ENCODE measurements around the gene OR52W1. TPM values are rescaled to one million over a fixed set of nuclear protein-coding genes. Genes with fewer than 3 reads are reported as not detected.
A peak's percentile ranks its signal among the peaks of the same experiment; 100 is the strongest.

OR52W1 gene
- total RNA-seq, 1 donor from 2014 or later: not detected

DNA sequence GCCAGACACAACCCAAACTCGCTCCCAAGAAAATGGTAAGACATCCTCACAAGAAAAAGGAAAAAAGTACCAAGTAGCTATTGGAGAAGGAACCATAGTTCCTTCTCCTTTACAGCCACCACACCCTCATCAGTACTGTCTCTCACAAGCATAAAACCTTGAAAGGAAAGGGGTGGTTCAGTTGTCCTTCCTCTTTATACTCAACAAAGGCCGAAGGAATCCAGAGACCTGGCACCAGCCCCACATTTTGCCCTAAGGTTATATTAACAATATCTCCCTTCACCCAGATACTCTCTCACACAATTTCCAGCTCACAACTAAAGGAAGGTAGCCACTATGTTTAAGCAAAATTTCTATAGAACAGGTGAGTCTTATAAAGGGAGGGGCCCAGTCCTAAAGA is 26.9 kb downstream of the OR52W1 start:
- Mint-ChIP-seq H3K4me1 (ENCODE audit: low read depth) (peaks cover 24% of the 10 kb centered on the region), H3K27me3 (ENCODE audit: insufficient read depth) (no peaks in the 10 kb centered on the region), H3K4me3 (no peak overlapping the region), H3K9me3 (no peaks in the 10 kb centered on the region), H3K27ac (no peak overlapping the region), H3K36me3 (ENCODE audit: low read depth) (peaks cover 31% of the 10 kb centered on the region)
- no peak for DNase-seq (ENCODE audit: low spot score)
- intact Hi-C loops (cut with micrococcal nuclease): no loop called here

DNA sequence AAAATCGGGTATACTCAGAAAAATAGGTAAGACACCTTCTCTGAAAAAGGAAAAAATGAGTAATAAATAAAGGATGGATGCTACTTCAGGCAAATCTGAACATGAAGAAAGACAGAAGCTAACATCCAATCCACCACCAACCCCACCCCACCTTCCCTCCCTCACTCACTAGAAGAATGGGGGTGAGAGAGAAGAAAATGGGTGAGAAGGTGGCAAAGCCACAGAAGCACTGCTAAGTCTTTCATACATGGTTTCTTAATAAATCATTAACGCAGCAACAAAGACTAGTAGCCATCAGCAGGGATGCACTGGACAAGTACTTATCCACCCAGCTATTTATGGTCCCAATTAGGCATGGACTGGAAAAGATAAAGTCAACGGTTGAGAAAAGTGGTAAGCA is 29.5 kb downstream of the OR52W1 start:
- Mint-ChIP-seq H3K4me1 (ENCODE audit: low read depth) (peaks cover 34% of the 10 kb centered on the region), H3K4me3 (no peak overlapping the region), H3K9me3 (no peaks in the 10 kb centered on the region), H3K27ac (no peak overlapping the region), H3K27me3 (ENCODE audit: insufficient read depth) (peaks cover 1% of the 10 kb centered on the region), H3K36me3 (ENCODE audit: low read depth) (peaks cover 22% of the 10 kb centered on the region)
- no peak for DNase-seq (ENCODE audit: low spot score)
- intact Hi-C loops (cut with micrococcal nuclease): no loop called here

DNA sequence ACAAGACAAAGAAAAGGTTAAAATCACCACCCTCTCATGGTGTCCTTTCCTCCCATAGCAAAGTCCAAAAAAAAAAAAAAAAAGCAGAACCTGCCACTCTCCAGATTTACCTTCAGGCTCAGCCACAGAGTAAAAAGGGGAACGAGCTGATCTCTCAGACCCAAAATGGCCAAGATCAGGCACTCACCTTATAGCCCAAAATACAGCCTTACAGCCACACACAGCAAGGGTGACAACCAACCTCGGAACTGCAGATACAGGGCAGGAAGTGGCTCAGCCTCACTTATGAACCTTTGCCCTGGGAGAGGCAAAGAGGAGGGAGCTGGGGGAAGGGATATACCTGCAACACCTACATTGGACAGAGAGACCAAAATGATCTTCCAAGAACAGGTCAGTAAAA is 30.9 kb downstream of the OR52W1 start:
- peak; percentile 19 for DNase-seq (ENCODE audit: low spot score)
- Mint-ChIP-seq H3K36me3 (ENCODE audit: low read depth) (peaks cover 19% of the 10 kb centered on the region), H3K27ac (no peak overlapping the region), H3K4me1 (ENCODE audit: low read depth) (peaks cover 43% of the 10 kb centered on the region), H3K4me3 (peak overlapping the region; percentile 3), H3K27me3 (ENCODE audit: insufficient read depth) (peaks cover 1% of the 10 kb centered on the region), H3K9me3 (no peaks in the 10 kb centered on the region)
- intact Hi-C loops (cut with micrococcal nuclease): loop anchor here (5.0 to 10.0 kb wide), 3 partner anchors 1282 to 1835 kb away; partner anchors contain the start of genes EIF3F, PPFIBP2 and TRIM21

DNA sequence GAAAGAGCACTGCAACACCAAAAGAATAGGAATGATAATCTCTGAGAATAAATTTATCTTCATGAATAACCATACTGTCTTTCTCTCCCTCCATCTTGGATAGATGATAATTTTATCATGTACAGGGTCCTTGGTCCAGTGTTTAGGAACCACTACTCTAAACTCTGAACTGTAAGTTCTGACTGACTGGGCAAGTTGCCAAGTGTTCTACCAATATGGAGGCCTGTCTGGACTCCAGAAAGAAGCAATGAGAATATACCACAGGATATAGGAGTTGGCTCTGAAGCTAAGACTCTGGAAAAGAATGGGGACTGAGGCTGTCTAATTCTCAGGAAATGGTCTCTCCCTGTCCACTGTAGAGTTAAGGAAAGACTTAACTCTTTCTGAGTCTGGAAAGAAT is 33.9 kb downstream of the OR52W1 start:
- DNase-seq (ENCODE audit: low spot score): no peak
- Mint-ChIP-seq H3K27ac (no peak overlapping the region), H3K9me3 (no peaks in the 10 kb centered on the region), H3K36me3 (ENCODE audit: low read depth) (peaks cover 11% of the 10 kb centered on the region), H3K4me1 (ENCODE audit: low read depth) (peaks cover 41% of the 10 kb centered on the region), H3K4me3 (peak overlapping the region; percentile 35), H3K27me3 (ENCODE audit: insufficient read depth) (peaks cover 3% of the 10 kb centered on the region)
- intact Hi-C loops (cut with micrococcal nuclease): loop anchor here (5.0 to 10.0 kb wide), 3 partner anchors 1279 to 1838 kb away; partner anchors contain the start of genes EIF3F, PPFIBP2 and TRIM21

DNA sequence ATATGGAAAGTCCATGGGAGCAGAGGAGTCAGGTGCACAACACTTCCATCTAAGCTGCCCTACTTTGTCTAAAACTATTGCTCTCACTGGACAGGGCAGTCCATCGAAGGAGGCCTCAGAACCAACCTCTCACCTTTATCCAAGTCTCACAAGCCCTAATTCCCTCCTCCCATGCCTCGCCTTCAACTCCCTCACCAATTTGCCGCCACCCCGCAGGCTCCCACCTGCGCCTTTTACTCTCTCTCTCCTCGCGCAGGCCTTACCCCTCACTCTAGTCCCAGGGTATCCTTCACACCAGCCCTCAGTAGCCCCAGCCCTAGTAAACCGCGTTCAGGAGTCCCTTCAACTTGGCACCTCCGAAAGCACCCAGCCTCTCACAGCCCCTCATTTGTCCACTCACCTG is 35.0 kb downstream of the OR52W1 start:
- no peak for DNase-seq (ENCODE audit: low spot score)
- peak overlapping the region; percentile 96 for H3K27ac Mint-ChIP-seq
- peaks cover 41% of the 10 kb centered on the region for H3K4me1 Mint-ChIP-seq (ENCODE audit: low read depth)
- H3K4me3 Mint-ChIP-seq: peak overlapping the region; percentile 99
- peaks cover 3% of the 10 kb centered on the region for H3K27me3 Mint-ChIP-seq (ENCODE audit: insufficient read depth)
- intact Hi-C loops (cut with micrococcal nuclease): loop anchor here (1.0 to 10.0 kb wide), 12 partner anchors 25 to 1839 kb away; partner anchors contain the start of genes ARFIP2, CCKBR, EIF3F and MRPL17
- no peaks in the 10 kb centered on the region for H3K9me3 Mint-ChIP-seq
- H3K36me3 Mint-ChIP-seq (ENCODE audit: low read depth): peaks cover 10% of the 10 kb centered on the region

DNA sequence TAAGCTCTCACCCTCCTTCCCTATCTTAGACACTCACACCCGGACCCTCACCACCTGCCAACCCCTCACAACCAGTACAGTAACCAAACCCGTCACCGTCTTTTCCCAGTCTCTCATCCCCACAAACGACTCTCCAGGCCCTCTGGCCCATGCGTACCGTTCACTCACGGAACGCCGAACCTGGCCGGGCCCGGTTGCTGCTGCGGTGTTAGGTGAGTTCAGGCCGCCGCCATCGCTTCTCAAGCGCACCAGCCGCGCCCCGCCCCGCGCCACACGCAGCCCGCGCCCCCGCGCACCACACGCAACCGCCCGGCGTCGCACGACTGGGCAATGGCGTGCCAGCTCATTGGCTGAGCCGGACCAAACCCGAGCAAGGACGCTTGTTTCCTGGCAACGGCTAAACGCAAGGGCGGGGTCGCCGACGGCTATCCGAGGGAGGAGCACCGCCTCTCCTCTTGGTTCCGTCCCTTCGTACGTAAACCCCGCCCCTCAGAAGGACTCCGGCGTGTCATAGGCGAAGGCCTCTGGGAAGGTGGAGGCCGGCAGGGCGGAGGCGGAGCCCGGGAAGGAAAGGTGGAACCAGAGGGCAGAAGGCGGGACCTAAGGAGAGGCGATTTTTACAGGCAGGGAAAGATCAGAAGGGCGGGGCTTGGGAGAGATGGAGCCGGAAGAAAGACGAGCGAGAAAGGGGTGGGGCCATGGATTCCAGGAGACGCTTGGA is 35.5 kb downstream of the OR52W1 start, which contains the start of gene FHIP1B:
TSS of gene FHIP1B (minus strand) at position 250 of the 721 bp plus-strand sequence. CDS start 10,120 bp downstream, outside the sequence.
- intact Hi-C loops (cut with micrococcal nuclease): loop anchor here (1.0 to 10.0 kb wide), 13 partner anchors 24 to 1840 kb away; partner anchors contain the start of genes ARFIP2, CCKBR, EIF3F and MRPL17
- Mint-ChIP-seq H3K27ac (peak within 1 kb of the TSS; percentile 96), H3K36me3 (ENCODE audit: low read depth) (peaks cover 7% of the 10 kb centered on the region), H3K4me1 (ENCODE audit: low read depth) (peaks cover 38% of the 10 kb centered on the region), H3K9me3 (no peaks in the 10 kb centered on the region), H3K4me3 (peak within 1 kb of the TSS; percentile 99), H3K27me3 (ENCODE audit: insufficient read depth) (peaks cover 3% of the 10 kb centered on the region)
- DNase-seq (ENCODE audit: low spot score): peak; percentile 100

DNA sequence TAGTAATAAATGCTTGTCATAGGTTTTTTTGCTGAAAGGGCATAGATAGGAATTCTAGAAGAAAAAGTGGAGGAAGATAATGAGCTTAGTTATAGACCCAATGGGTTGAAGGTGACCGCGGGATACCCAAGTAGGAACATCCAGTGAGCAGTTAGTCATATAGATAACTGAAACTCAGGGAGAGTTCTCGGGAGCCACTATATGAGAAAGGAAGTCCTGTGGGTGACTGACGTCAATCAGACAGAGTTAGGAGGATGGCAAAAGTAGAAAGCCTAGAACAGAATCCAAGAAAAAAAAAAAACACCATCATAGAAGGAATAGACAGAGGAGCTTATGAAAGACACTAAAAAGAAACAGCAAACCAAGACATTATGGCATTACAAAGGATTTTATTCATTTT is 38.2 kb downstream of the OR52W1 start:
- Mint-ChIP-seq H3K27ac (no peak overlapping the region), H3K4me1 (ENCODE audit: low read depth) (peaks cover 21% of the 10 kb centered on the region), H3K9me3 (no peaks in the 10 kb centered on the region), H3K4me3 (no peak overlapping the region), H3K36me3 (ENCODE audit: low read depth) (peaks cover 1% of the 10 kb centered on the region), H3K27me3 (ENCODE audit: insufficient read depth) (peaks cover 2% of the 10 kb centered on the region)
- DNase-seq (ENCODE audit: low spot score): no peak
- intact Hi-C loops (cut with micrococcal nuclease): loop anchor here (5.0 to 10.0 kb wide), 2 partner anchors 115 to 1842 kb away; partner anchors contain the start of gene TRIM21

DNA sequence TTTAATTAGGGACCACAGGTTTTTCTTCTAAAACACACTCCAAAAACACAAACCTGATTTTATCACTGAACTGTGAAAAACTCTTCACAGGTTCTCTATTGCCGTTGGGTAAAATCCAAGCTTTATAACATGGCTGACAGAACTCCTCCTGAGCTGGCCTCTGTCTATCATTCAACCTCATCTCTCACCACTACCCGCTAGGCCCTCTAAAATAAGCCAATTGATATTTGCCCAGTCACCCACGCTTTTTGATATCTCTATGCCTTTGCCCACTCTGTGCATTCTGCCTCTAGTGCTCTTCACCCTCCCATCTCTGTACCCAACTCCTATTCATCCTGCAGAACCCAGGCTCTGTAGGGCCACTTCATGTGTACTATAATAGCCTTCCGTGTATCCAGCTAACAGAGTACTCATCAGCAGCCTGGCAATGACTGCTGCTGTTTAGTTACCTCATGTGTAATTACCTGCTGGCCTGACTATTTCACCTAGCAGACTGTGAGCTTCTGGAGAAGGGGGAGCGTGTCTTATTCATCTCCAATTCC is 38.8 kb downstream of the OR52W1 start:
- intact Hi-C loops (cut with micrococcal nuclease): loop anchor here (5.0 to 10.0 kb wide), 2 partner anchors 114 to 1843 kb away; partner anchors contain the start of gene TRIM21
- no peak overlapping the region for H3K4me3 Mint-ChIP-seq
- H3K27ac Mint-ChIP-seq: no peak overlapping the region
- no peaks in the 10 kb centered on the region for H3K9me3 Mint-ChIP-seq
- H3K4me1 Mint-ChIP-seq (ENCODE audit: low read depth): peaks cover 20% of the 10 kb centered on the region
- H3K36me3 Mint-ChIP-seq (ENCODE audit: low read depth): peaks cover 1% of the 10 kb centered on the region
- peaks cover 4% of the 10 kb centered on the region for H3K27me3 Mint-ChIP-seq (ENCODE audit: insufficient read depth)
- no peak for DNase-seq (ENCODE audit: low spot score)

DNA sequence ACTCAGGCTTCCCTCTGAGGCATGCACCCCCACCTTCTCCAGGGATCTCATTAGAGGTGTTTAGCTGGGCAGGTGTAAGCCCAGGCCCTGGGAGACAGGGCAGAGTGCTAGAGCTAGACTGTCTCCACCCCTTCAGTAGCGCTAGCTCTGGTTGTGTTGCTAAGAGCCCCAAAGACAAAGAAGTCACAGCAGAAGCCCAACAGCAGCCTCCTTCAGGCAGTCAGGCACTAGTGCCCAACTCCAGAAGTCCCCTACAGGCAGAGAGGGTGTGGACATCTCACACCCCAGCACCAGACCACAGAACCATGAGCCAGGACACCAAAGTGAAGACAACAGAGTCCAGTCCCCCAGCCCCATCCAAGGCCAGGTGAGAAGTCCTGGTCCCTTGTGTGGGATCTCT is 39.9 kb downstream of the OR52W1 start, which contains the start of gene CNGA4:
TSS of gene CNGA4 (plus strand) at position 188 of the 400 bp plus-strand sequence. CDS start at position 306, 118 bp downstream.
- Mint-ChIP-seq H3K9me3 (no peaks in the 10 kb centered on the region), H3K4me1 (ENCODE audit: low read depth) (peaks cover 13% of the 10 kb centered on the region), H3K36me3 (ENCODE audit: low read depth) (peaks cover 1% of the 10 kb centered on the region), H3K4me3 (no peak within 1 kb of the TSS), H3K27ac (no peak within 1 kb of the TSS), H3K27me3 (ENCODE audit: insufficient read depth) (peaks cover 9% of the 10 kb centered on the region)
- DNase-seq (ENCODE audit: low spot score): no peak
- intact Hi-C loops (cut with micrococcal nuclease): loop anchor here (5.0 to 10.0 kb wide), 2 partner anchors 113 to 1844 kb away; partner anchors contain the start of gene TRIM21

DNA sequence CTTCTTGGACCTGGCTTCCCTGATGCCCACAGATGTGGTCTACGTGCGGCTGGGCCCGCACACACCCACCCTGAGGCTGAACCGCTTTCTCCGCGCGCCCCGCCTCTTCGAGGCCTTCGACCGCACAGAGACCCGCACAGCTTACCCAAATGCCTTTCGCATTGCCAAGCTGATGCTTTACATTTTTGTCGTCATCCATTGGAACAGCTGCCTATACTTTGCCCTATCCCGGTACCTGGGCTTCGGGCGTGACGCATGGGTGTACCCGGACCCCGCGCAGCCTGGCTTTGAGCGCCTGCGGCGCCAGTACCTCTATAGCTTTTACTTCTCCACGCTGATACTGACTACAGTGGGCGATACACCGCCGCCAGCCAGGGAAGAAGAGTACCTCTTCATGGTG is 41.1 kb downstream of the OR52W1 start:
- H3K9me3 Mint-ChIP-seq: no peaks in the 10 kb centered on the region
- no peak for DNase-seq (ENCODE audit: low spot score)
- H3K4me1 Mint-ChIP-seq (ENCODE audit: low read depth): peaks cover 4% of the 10 kb centered on the region
- H3K4me3 Mint-ChIP-seq: no peak overlapping the region
- H3K36me3 Mint-ChIP-seq (ENCODE audit: low read depth): no peaks in the 10 kb centered on the region
- peaks cover 13% of the 10 kb centered on the region for H3K27me3 Mint-ChIP-seq (ENCODE audit: insufficient read depth)
- intact Hi-C loops (cut with micrococcal nuclease): no loop called here
- no peak overlapping the region for H3K27ac Mint-ChIP-seq

DNA sequence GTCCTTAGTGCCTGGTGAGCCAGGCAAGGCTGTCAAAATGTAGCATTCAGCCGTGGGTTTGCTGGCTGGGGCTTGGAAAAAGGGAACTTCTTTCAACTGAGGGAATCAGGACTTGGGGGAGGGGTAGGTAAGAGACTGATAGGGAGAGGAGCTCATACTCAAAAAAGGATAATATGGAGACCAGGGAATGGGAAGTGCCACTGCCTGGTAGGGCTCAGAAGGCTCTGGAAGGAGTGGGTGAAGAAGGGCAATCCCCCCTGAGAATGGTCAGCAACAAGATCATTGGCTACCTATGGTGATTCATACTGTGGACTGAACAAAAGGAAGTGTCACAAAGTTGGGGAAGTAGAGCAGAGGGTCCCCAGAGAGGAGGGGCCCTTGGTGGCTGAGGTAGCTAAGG is 41.8 kb downstream of the OR52W1 start:
- intact Hi-C loops (cut with micrococcal nuclease): no loop called here
- Mint-ChIP-seq H3K9me3 (no peaks in the 10 kb centered on the region), H3K4me1 (ENCODE audit: low read depth) (no peaks in the 10 kb centered on the region), H3K27me3 (ENCODE audit: insufficient read depth) (peaks cover 13% of the 10 kb centered on the region), H3K27ac (no peak overlapping the region), H3K36me3 (ENCODE audit: low read depth) (no peaks in the 10 kb centered on the region), H3K4me3 (no peak overlapping the region)
- no peak for DNase-seq (ENCODE audit: low spot score)

DNA sequence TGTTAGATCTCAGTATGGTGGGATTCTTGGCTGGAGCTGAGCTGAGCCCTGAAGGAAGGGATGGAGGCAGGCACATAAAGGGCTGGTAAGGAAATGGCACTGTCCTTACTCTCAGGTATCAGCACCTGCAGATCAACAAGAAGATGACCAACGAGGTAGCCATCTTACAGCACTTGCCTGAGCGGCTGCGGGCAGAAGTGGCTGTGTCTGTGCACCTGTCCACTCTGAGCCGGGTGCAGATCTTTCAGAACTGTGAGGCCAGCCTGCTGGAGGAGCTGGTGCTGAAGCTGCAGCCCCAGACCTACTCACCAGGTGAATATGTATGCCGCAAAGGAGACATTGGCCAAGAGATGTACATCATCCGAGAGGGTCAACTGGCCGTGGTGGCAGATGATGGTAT is 42.3 kb downstream of the OR52W1 start:
- Mint-ChIP-seq H3K4me3 (no peak overlapping the region), H3K36me3 (ENCODE audit: low read depth) (no peaks in the 10 kb centered on the region), H3K4me1 (ENCODE audit: low read depth) (no peaks in the 10 kb centered on the region), H3K27me3 (ENCODE audit: insufficient read depth) (peaks cover 13% of the 10 kb centered on the region), H3K27ac (no peak overlapping the region), H3K9me3 (no peaks in the 10 kb centered on the region)
- DNase-seq (ENCODE audit: low spot score): no peak
- intact Hi-C loops (cut with micrococcal nuclease): no loop called here

DNA sequence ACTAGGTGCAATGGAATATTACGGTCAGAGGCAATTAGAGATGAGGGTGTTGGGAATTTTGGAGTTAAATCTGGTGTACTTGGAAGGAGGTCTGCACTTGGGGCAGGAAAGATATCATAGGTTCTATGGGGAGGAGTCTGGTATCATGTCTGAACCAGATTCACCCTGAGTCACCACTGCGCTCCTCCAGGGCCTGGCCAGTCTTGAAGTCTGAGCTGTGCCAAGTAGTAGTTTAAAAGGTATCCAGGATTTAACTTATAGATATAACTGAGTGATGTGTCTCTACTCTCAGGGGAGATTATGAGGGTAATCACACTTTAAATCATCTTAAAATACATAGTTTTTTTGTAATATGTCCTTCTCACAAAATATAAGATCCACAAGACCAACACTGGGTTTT is 46.5 kb downstream of the OR52W1 start:
- DNase-seq (ENCODE audit: low spot score): no peak
- Mint-ChIP-seq H3K4me1 (ENCODE audit: low read depth) (no peaks in the 10 kb centered on the region), H3K27me3 (ENCODE audit: insufficient read depth) (peaks cover 23% of the 10 kb centered on the region), H3K27ac (no peak overlapping the region), H3K36me3 (ENCODE audit: low read depth) (no peaks in the 10 kb centered on the region), H3K9me3 (no peaks in the 10 kb centered on the region), H3K4me3 (no peak overlapping the region)
- intact Hi-C loops (cut with micrococcal nuclease): no loop called here

Measured in activated T-helper 1 cell treated with anti-CD3 and anti-CD28 coated beads, Interleukin-12 subunit alpha, Interleukin-12 subunit beta, Interleukin-2, Interleukin-4 antibody, amounts not matched to agents 30 ng/mL and 10 ng/mL and 1 ng/mL, durations not matched to agents 14 hours and 24 hours and 36 hours (primary cell).